Measurements from ENCODE around the gene NXPH3. TPM values are rescaled to one million over a fixed set of nuclear protein-coding genes. Genes with fewer than 3 reads are reported as not detected.

NXPH3 gene
- total RNA-seq, 1 donor from 2014 or later = not detected

GRCh38 chr17:49545007-49545660 lies 30.5 kb upstream of the NXPH3 start:
- no peak for DNase-seq (ENCODE audit: low read depth)
- no peak overlapping the region for H3K4me3 ChIP-seq (ENCODE audit: low read depth, low read length)
- H3K27me3 ChIP-seq (ENCODE audit: control insufficient read depth, insufficient read depth, low read length) = no peaks in the 10 kb centered on the region
- H3K36me3 ChIP-seq (ENCODE audit: control insufficient read depth, insufficient read depth, low read length) = no peaks in the 10 kb centered on the region
- TF ChIP-seq, protein P1, sequence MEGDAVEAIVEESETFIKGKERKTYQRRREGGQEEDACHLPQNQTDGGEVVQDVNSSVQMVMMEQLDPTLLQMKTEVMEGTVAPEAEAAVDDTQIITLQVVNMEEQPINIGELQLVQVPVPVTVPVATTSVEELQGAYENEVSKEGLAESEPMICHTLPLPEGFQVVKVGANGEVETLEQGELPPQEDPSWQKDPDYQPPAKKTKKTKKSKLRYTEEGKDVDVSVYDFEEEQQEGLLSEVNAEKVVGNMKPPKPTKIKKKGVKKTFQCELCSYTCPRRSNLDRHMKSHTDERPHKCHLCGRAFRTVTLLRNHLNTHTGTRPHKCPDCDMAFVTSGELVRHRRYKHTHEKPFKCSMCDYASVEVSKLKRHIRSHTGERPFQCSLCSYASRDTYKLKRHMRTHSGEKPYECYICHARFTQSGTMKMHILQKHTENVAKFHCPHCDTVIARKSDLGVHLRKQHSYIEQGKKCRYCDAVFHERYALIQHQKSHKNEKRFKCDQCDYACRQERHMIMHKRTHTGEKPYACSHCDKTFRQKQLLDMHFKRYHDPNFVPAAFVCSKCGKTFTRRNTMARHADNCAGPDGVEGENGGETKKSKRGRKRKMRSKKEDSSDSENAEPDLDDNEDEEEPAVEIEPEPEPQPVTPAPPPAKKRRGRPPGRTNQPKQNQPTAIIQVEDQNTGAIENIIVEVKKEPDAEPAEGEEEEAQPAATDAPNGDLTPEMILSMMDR (IDR thresholded peaks at IDR 0.05; ENCODE audit: insufficient read depth, low read length, severe bottlenecking) = no peak
- FAIRE-seq = no peak

DNA sequence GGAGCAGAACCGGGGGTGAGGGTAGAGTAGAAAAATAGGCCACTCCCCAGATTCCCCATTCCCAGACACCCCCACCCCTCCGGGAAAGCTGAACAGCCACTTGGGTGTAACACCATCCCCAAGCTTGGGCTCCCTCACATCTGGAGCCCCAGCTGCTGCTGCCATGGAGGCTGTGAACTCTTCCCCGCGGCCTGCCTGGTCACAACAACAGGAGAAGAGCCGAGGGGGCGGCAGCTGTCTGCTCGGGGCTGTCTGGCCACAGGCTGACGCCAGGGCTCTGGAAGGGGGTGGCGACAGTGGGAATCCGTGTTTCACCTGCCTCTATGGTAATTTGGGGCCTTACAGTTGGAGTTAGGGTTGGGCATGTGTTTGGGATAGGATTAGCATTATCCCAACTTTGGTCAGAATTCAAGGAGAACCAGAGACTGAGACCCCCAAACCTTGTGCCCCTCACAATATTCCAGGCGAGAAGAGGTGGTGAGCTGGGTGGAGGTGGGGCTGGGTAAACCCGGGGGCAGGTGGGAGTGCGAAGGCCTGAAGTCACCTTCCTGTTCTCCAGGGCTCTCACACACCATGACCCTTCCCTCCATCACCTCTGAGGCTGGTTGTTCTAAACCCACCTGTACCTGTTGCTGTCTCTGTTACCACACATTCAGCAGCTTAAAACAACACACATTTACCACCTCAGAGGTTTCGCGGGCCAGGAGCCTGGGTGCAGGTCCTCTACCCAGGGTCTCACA lies 29.7 kb upstream of the NXPH3 start:
- H3K4me3 ChIP-seq (ENCODE audit: low read depth, low read length) = no peak overlapping the region
- H3K36me3 ChIP-seq (ENCODE audit: control insufficient read depth, insufficient read depth, low read length) = no peaks in the 10 kb centered on the region
- FAIRE-seq (no peak), DNase-seq (ENCODE audit: low read depth) (no peak)
- H3K27me3 ChIP-seq (ENCODE audit: control insufficient read depth, insufficient read depth, low read length) = no peaks in the 10 kb centered on the region
- TF ChIP-seq, protein P1 (IDR thresholded peaks at IDR 0.05; ENCODE audit: insufficient read depth, low read length, severe bottlenecking) = no peak

- DNase-seq (ENCODE audit: low read depth) (no peak), FAIRE-seq (no peak)
- Histone ChIP-seq H3K4me3 (ENCODE audit: low read depth, low read length) (no peak overlapping the region), H3K27me3 (ENCODE audit: control insufficient read depth, insufficient read depth, low read length) (peaks cover 2% of the 10 kb centered on the region), H3K36me3 (ENCODE audit: control insufficient read depth, insufficient read depth, low read length) (no peaks in the 10 kb centered on the region)
- TF ChIP-seq, protein P1 (IDR thresholded peaks at IDR 0.05; ENCODE audit: insufficient read depth, low read length, severe bottlenecking) = no peak
These were observed 28.8 kb upstream of the NXPH3 start for GRCh38 chr17:49546546-49547535.

- DNase-seq (ENCODE audit: low read depth) (no peak), FAIRE-seq (no peak)
- Histone ChIP-seq H3K4me3 (ENCODE audit: low read depth, low read length) (no peak overlapping the region), H3K27me3 (ENCODE audit: control insufficient read depth, insufficient read depth, low read length) (peaks cover 2% of the 10 kb centered on the region), H3K36me3 (ENCODE audit: control insufficient read depth, insufficient read depth, low read length) (no peaks in the 10 kb centered on the region)
- TF ChIP-seq, protein P1 (IDR thresholded peaks at IDR 0.05; ENCODE audit: insufficient read depth, low read length, severe bottlenecking) = no peak
These were observed 28.1 kb upstream of the NXPH3 start for GRCh38 chr17:49547566-49547965.

DNA sequence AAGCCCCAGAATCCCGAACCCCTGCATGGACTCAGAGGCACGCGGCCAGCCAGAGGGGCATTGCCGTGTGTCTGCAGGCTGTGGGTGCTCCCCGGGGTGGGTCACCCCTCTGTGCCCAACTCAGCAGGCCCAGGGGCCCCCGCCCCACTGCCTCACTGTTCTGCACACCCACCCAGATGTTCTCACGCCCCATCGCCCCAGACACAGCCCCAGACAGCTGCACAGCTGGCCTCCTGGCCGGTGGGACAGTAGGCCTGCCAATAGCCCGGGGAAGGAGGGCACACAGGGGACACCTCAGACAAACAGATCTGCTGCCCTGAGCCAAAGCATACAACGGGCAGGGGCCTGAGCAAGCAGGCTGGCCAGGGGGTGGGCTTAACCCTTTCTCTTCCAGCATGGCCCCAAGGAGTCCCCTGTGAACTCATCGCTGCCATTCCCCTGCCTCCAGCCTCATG lies 27.6 kb upstream of the NXPH3 start:
- DNase-seq (ENCODE audit: low read depth) (no peak), FAIRE-seq (no peak)
- Histone ChIP-seq H3K27me3 (ENCODE audit: control insufficient read depth, insufficient read depth, low read length) (peaks cover 2% of the 10 kb centered on the region), H3K4me3 (ENCODE audit: low read depth, low read length) (no peak overlapping the region), H3K36me3 (ENCODE audit: control insufficient read depth, insufficient read depth, low read length) (no peaks in the 10 kb centered on the region)
- TF ChIP-seq, protein P1 (IDR thresholded peaks at IDR 0.05; ENCODE audit: insufficient read depth, low read length, severe bottlenecking) = no peak
